Mesodermal cell (in vitro differentiated cells): Measurements from ENCODE around the gene IMPG2.

ENCODE experiments used
- H3K27ac ChIP-seq: 2 replicates; pipeline ENCODE4 v1.7.0; 2013; ENCODE audit warnings: mild to moderate bottlenecking, low read depth, low read length, moderate library complexity; ENCODE audit not compliant: severe bottlenecking
- H3K36me3 ChIP-seq: 2 replicates; pipeline ENCODE4 v1.7.1; 2013; ENCODE audit warnings: mild to moderate bottlenecking, low read length, moderate library complexity; ENCODE audit not compliant: control insufficient read depth, insufficient read depth
- H3K4me1 ChIP-seq: one replicate; pipeline ENCODE4 v1.7.1; 2013; ENCODE audit warnings: mild to moderate bottlenecking, low read length; ENCODE audit not compliant: insufficient read depth, control insufficient read depth, poor library complexity, severe bottlenecking
- H3K4me3 ChIP-seq: 2 replicates; pipeline ENCODE4 v1.7.0; 2013; ENCODE audit warnings: low read length, control low read depth, mild to moderate bottlenecking; ENCODE audit not compliant: insufficient read depth, poor library complexity, severe bottlenecking; ENCODE audit errors: extremely low read depth
- H3K9me3 ChIP-seq: 2 replicates; pipeline ENCODE4 v1.7.1; 2013; ENCODE audit warnings: mild to moderate bottlenecking, low read length, moderate library complexity; ENCODE audit not compliant: control insufficient read depth
- WGBS, 2 experiments: methylation state at CpG; one replicate each; pipeline ENCODE4 v1.1.5; 2013; ENCODE audit warnings: missing lambda C conversion rate in 2 of 2; ENCODE audit not compliant: insufficient coverage in 2 of 2; 5-methylcytosine and 5-hydroxymethylcytosine counted together

The IMPG2 gene

GRCh38 chr3:101273608-101274007 lies 46.8 kb downstream of the IMPG2 start:
- H3K9me3 ChIP-seq: no peaks in the 10 kb centered on the region
- 78 to 100% methylated on average over 1 of the region's 2 CpGs for WGBS, 2 experiments
- no peaks in the 10 kb centered on the region for H3K36me3 ChIP-seq
- H3K4me1 ChIP-seq: no peaks in the 10 kb centered on the region
- no peak overlapping the region for H3K4me3 ChIP-seq
- no peak overlapping the region for H3K27ac ChIP-seq

- no peak overlapping the region for H3K27ac ChIP-seq
- H3K36me3 ChIP-seq: no peaks in the 10 kb centered on the region
- no peaks in the 10 kb centered on the region for H3K9me3 ChIP-seq
- no peaks in the 10 kb centered on the region for H3K4me1 ChIP-seq
- H3K4me3 ChIP-seq: no peak overlapping the region
Observed at GRCh38 chr3:101273156-101273555, 47.2 kb downstream of the IMPG2 start.

GRCh38 chr3:101271728-101272127 lies 48.6 kb downstream of the IMPG2 start:
- Histone ChIP-seq H3K27ac (no peak overlapping the region), H3K9me3 (no peaks in the 10 kb centered on the region), H3K4me1 (no peaks in the 10 kb centered on the region), H3K4me3 (no peak overlapping the region), H3K36me3 (no peaks in the 10 kb centered on the region)
- WGBS, 2 experiments: 27% methylated on average over 3 to 4 of the region's 4 CpGs

- WGBS, 2 experiments: 100% methylated on average over 1 of the region's 5 CpGs; no CpG with 5 or more reads in 1 of the 2 experiments
- H3K9me3 ChIP-seq: peaks cover 8% of the 10 kb centered on the region
- H3K27ac ChIP-seq: no peak overlapping the region
- H3K36me3 ChIP-seq: no peaks in the 10 kb centered on the region
- no peak overlapping the region for H3K4me3 ChIP-seq
- H3K4me1 ChIP-seq: no peaks in the 10 kb centered on the region
Observed at GRCh38 chr3:101270149-101270548, 50.2 kb downstream of the IMPG2 start.

- Histone ChIP-seq H3K36me3 (no peaks in the 10 kb centered on the region), H3K4me1 (no peaks in the 10 kb centered on the region), H3K4me3 (no peak overlapping the region), H3K9me3 (peaks cover 10% of the 10 kb centered on the region), H3K27ac (no peak overlapping the region)
- WGBS, 2 experiments: 71 to 100% methylated on average over 1 of the region's 3 CpGs
Observed at GRCh38 chr3:101268971-101269671, 51.3 kb downstream of the IMPG2 start.

- WGBS, 2 experiments: 86 to 100% methylated on average over 1 of the region's 2 CpGs
- Histone ChIP-seq H3K36me3 (no peaks in the 10 kb centered on the region), H3K27ac (no peak overlapping the region)
Observed at GRCh38 chr3:101268141-101268540, 52.2 kb downstream of the IMPG2 start.

GRCh38 chr3:101266566-101266965 lies 53.8 kb downstream of the IMPG2 start:
- no peak overlapping the region for H3K4me3 ChIP-seq
- H3K9me3 ChIP-seq: peaks cover 10% of the 10 kb centered on the region
- H3K4me1 ChIP-seq: no peaks in the 10 kb centered on the region
- H3K36me3 ChIP-seq: no peaks in the 10 kb centered on the region
- H3K27ac ChIP-seq: no peak overlapping the region

More at GRCh38 chr3:101268141-101268540, 52.2 kb downstream of the IMPG2 start:
- no peak overlapping the region for H3K4me3 ChIP-seq
- H3K9me3 ChIP-seq: peaks cover 10% of the 10 kb centered on the region
- no peaks in the 10 kb centered on the region for H3K4me1 ChIP-seq

GRCh38 chr3:101266071-101266470 lies 54.3 kb downstream of the IMPG2 start:
- no peaks in the 10 kb centered on the region for H3K36me3 ChIP-seq
- H3K4me1 ChIP-seq: no peaks in the 10 kb centered on the region
- no peak overlapping the region for H3K4me3 ChIP-seq
- peaks cover 10% of the 10 kb centered on the region for H3K9me3 ChIP-seq
- H3K27ac ChIP-seq: no peak overlapping the region

GRCh38 chr3:101262393-101263240 lies 57.8 kb downstream of the IMPG2 start:
- Histone ChIP-seq H3K4me3 (no peak overlapping the region), H3K9me3 (peaks cover 10% of the 10 kb centered on the region), H3K27ac (no peak overlapping the region), H3K4me1 (no peaks in the 10 kb centered on the region), H3K36me3 (no peaks in the 10 kb centered on the region)

GRCh38 chr3:101261506-101261905 lies 58.9 kb downstream of the IMPG2 start:
- Histone ChIP-seq H3K9me3 (peaks cover 10% of the 10 kb centered on the region), H3K27ac (no peak overlapping the region)

More at GRCh38 chr3:101261506-101261905, 58.9 kb downstream of the IMPG2 start:
- H3K4me1 ChIP-seq: no peaks in the 10 kb centered on the region
- no peak overlapping the region for H3K4me3 ChIP-seq
- no peaks in the 10 kb centered on the region for H3K36me3 ChIP-seq
